Ovary (tissue), 9 donors: Measurements from ENCODE around the gene ADAMTSL5. TPM values are rescaled to one million over a fixed set of nuclear protein-coding genes. Genes with fewer than 3 reads are reported as not detected.

Source experiments
- DNase-seq, 5 donors: peaks; one replicate each; pipeline ENCODE4 v3.0.0-alpha.2; 2019 to 2020
- H3K27ac ChIP-seq, 2 donors: fragments of 200-600 bp; one replicate each; pipeline versions ENCODE4 v1.5.1 to v1.8.0; 2019 to 2022
- H3K27me3 ChIP-seq: fragments of 200-600 bp; one replicate; pipeline ENCODE4 v1.8.0; 2022
- H3K36me3 ChIP-seq: fragments of 200-600 bp; sonication (generic); one replicate; pipeline ENCODE4 v1.5.1; 2019
- H3K4me1 ChIP-seq: one replicate; pipeline ENCODE4 v1.8.1; 2013; ENCODE audit warnings: mild to moderate bottlenecking, moderate library complexity; ENCODE audit not compliant: insufficient read depth
- H3K4me3 ChIP-seq: fragments of 200-600 bp; sonication (generic); one replicate; pipeline ENCODE4 v1.5.1; 2017
- H3K9me3 ChIP-seq, 2 donors: fragments of 200-600 bp in 1 of 2; sonication (generic) in 1 of 2; one replicate each; pipeline versions ENCODE4 v1.5.1 to v1.8.1; 2013 to 2019; ENCODE audit warnings: mild to moderate bottlenecking in 1 of 2, moderate library complexity in 1 of 2
- CTCF ChIP-seq, 3 donors: fragments of 450-650 bp in 2 of 3; fragments of 200-600 bp in 1 of 3; IDR thresholded peaks; one replicate each; pipeline versions ENCODE4 v1.5.1 to v1.8.0; 2016 to 2022; ENCODE audit warnings: antibody characterized with exemption in 3 of 3, mild to moderate bottlenecking in 1 of 3
- EP300 ChIP-seq: sonication (generic); formaldehyde crosslinking; IDR thresholded peaks from one replicate; pipeline ENCODE4 v1.6.1; 2017; ENCODE audit warnings: antibody characterized with exemption
- POLR2A ChIP-seq: fragments of 450-650 bp; IDR thresholded peaks from one replicate; pipeline ENCODE4 v1.6.1; 2017; ENCODE audit warnings: antibody characterized with exemption, mild to moderate bottlenecking, moderate library complexity
- WGBS, 3 donors: extraction: QIAGEN DNeasy Blood & Tissue Kit in 1 of 3; methylation state at CpG; one replicate each; pipeline versions ENCODE4 v1.1.5 to v1.1.7; 2013 to 2017; 5-methylcytosine and 5-hydroxymethylcytosine counted together
- intact Hi-C, 4 donors: fragments of 100-400 bp; cut with DNase I; formaldehyde crosslinking; loops; one replicate each; pipeline versions ENCODE4 v1.11.0 to v1.15.1; 2022 to 2023
- polyA plus RNA-seq, 2 donors: library from polyadenylated mRNA; stranded (reverse); fragments of 200-250 nt in 1 of 2; fragments of 350-450 nt in 1 of 2; fragmentation: Illumina TruSeq in 1 of 2; extraction: RNeasy Lipid Tissue Mini Kit (QIAGEN cat#74804) in 1 of 2; gene quantifications; one replicate each; pipeline ENCODE4 v1.2.3, GENCODE V29; 2013 to 2014
- total RNA-seq, 7 donors: library from RNA; depleted of rRNA in 2 of 7; stranded (reverse); fragments of >200 nt in 2 of 7; fragmentation: NEBNext Ultra II Directional in 3 of 7; extraction: Animal tissue kit (Norgen Biotek cat#: 25700) in 3 of 7; gene quantifications; one replicate each; pipeline versions ENCODE4 v1.1.0 to v1.2.4, GENCODE V29; 2016 to 2023
- donor health status: DM: no; HTN: no; CAD: no; lungs with moderate emphysema.
- donor health status: DM: no; HTN: no; CAD: no.
- donor health status: Bipolar disorder and iron deficiency.
- donor health status: DM: yes; HTN: yes; CAD: no.
- donor health status: DM: no; HTN: no; CAD: no.
- donor health status: DM: yes; HTN: yes; CAD: no.

The ADAMTSL5 gene
- total and polyA plus RNA-seq, 9 donors = 0.19 to 7.5 (median 2.0) TPM; not detected in 1

DNA sequence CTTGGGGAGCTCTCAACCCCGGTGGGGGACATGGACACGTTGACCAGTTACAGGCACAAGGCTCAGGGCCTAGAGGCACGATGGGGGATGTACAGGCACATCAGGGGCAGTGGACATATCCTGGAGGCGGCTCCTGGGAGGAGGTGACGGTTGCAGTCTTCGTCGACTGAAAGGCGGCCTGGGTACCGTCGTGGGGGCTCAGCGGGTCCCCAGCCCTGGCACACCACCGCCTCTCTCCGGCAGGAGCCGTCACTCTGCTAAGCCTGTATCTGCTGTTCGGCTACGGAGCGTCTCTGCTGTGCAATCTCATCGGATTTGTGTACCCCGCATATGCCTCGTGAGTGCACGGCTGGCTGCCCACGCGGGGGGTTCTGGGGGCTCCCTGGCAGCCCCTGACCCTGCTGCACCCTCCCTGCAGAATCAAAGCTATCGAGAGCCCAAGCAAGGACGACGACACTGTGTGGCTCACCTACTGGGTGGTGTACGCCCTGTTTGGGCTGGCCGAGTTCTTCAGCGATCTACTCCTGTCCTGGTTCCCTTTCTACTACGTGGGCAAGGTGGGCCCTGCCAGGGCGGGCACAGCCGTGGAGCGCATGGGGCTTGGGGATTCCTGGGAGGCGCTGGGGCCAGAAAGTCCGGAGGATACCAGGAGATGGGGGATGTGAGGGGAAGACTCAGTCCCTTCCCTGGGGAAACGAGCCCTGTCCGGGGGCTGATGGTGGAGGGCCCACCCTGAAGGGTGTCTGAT, 17.6 kb downstream of the ADAMTSL5 start:
- intact Hi-C loops = no loop called here
- no peaks in the 10 kb centered on the region for H3K36me3 ChIP-seq
- 83 to 85% (median 85%) methylated on average over 37 of the region's 37 CpGs for WGBS, 3 donors
- H3K4me3 ChIP-seq = no peak overlapping the region
- TF ChIP-seq CTCF (IDR thresholded peaks at IDR 0.05) = no peak
- TF ChIP-seq POLR2A = no peak
- TF ChIP-seq EP300 = no peak
- H3K4me1 ChIP-seq = peaks cover 15% of the 10 kb centered on the region
- DNase-seq = no peak
- H3K27ac ChIP-seq = no peak overlapping the region
- H3K27me3 ChIP-seq = no peaks in the 10 kb centered on the region
- H3K9me3 ChIP-seq = no peaks in the 10 kb centered on the region

- TF ChIP-seq CTCF (IDR thresholded peaks at IDR 0.05) (no peak), EP300 (no peak), POLR2A (no peak)
- 58 to 69% (median 66%) methylated on average over 13 to 15 of the region's 15 CpGs for WGBS, 3 donors
- H3K4me3 ChIP-seq = no peak overlapping the region
- DNase-seq = peak in 2 of 5 donors; percentile 16 to 24
- H3K9me3 ChIP-seq = no peaks in the 10 kb centered on the region
- H3K36me3 ChIP-seq = no peaks in the 10 kb centered on the region
- H3K4me1 ChIP-seq = peaks cover 21% of the 10 kb centered on the region
- intact Hi-C loops = no loop called here
- H3K27me3 ChIP-seq = no peaks in the 10 kb centered on the region
- no peak overlapping the region for H3K27ac ChIP-seq
Measured at GRCh38 chr19:1494115-1494815, 18.6 kb downstream of the ADAMTSL5 start.

GRCh38 chr19:1492474-1493006, 20.3 kb downstream of the ADAMTSL5 start:
- H3K27ac ChIP-seq = no peak overlapping the region
- H3K27me3 ChIP-seq = no peaks in the 10 kb centered on the region
- peaks cover 21% of the 10 kb centered on the region for H3K4me1 ChIP-seq
- H3K36me3 ChIP-seq = no peaks in the 10 kb centered on the region
- no peak overlapping the region for H3K4me3 ChIP-seq
- H3K9me3 ChIP-seq = no peaks in the 10 kb centered on the region
- intact Hi-C loops = no loop called here
- WGBS, 3 donors = 41 to 57% (median 42%) methylated on average over 10 of the region's 10 CpGs
- no peak for TF ChIP-seq POLR2A
- no peak for TF ChIP-seq CTCF (IDR thresholded peaks at IDR 0.05)
- TF ChIP-seq EP300 = no peak
- DNase-seq = peak in 2 of 5 donors; percentile 35 to 45

GRCh38 chr19:1491849-1492170, 21.0 kb downstream of the ADAMTSL5 start:
- intact Hi-C loops = no loop called here
- WGBS, 3 donors = 45 to 55% (median 47%) methylated on average over 12 of the region's 12 CpGs
- H3K4me3 ChIP-seq = no peak overlapping the region
- H3K27ac ChIP-seq = no peak overlapping the region
- no peak for TF ChIP-seq CTCF (IDR thresholded peaks at IDR 0.05)
- no peak for TF ChIP-seq POLR2A
- TF ChIP-seq EP300 = no peak
- H3K4me1 ChIP-seq = peaks cover 21% of the 10 kb centered on the region
- no peaks in the 10 kb centered on the region for H3K36me3 ChIP-seq
- no peaks in the 10 kb centered on the region for H3K9me3 ChIP-seq
- DNase-seq = peak in 2 of 5 donors; percentile 59
- H3K27me3 ChIP-seq = no peaks in the 10 kb centered on the region
